ENCODE results near the gene GLMP. TPM values are rescaled to one million over a fixed set of nuclear protein-coding genes. Genes with fewer than 3 reads are reported as not detected.

Gene GLMP
- total and polyA plus RNA-seq, 2 of the 13 experiments (the other 11 are each of a cell fraction or from before 2014, with no cell fraction given), result 44.6 to 75.8 TPM

DNA sequence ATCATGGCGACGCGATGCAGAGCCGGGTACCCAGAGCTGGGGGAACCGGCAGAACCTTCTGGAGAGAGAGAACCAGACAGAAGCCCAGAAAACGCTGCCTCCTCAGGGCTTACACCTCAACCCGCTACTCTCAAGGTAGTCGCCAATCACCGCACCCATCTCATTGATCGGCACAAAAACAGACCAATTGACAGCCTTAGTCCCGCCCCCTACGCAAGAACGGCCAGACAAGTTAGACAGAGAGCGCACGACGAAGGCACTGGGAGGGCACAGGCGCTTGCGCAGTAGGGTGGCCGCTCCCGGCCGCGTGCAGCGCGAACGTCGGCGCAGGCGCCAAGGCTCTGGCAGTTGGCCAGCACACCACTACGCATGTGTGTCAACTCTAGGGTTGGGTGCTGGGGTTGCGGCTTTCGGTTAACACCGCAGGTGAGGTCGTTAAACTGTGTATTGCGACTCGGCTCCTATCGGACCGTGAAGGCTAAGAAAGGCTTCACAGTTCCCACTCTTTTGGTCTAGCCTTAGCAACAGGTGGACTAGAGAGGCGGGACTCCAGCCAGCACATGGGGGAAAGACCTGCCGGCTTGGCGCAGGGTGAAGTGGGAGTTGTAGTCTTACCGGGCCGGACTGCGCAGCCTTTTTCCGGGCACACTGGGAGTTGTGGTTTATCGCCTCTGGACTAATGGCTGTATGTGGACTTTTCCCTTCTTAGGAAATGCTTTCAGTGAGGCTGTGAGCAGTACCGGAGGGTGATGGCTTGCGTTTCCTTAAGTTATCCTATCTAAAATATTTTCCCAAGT is 42.9 kb upstream of the GLMP start, which contains the start of the genes CCT3 and TSACC (continued):
- TF ChIP-seq ZNF407 (CRISPR knock-in tag; IDR thresholded peaks at IDR 0.05; ENCODE audit: not compliant biosample characterization), result no peak
- TF ChIP-seq ZMAT3 (CRISPR knock-in tag; conservative IDR thresholded peaks at IDR 0.05), result peak; percentile 82; the same call in 1 of the 2 replicates
- TF ChIP-seq ZNF484 (CRISPR knock-in tag; IDR thresholded peaks at IDR 0.05; ENCODE audit: borderline replicate concordance, low read depth), result no peak
- TF ChIP-seq RARG (CRISPR knock-in tag; IDR thresholded peaks at IDR 0.05; ENCODE audit: low read depth), result no peak
- no peak for TF ChIP-seq RBM39 (IDR thresholded peaks at IDR 0.05; ENCODE audit: low read depth, low read length, poor library complexity, severe bottlenecking)
- TF ChIP-seq ZSCAN25 (CRISPR knock-in tag; IDR thresholded peaks at IDR 0.05), result no peak
- TF ChIP-seq, protein P1, sequence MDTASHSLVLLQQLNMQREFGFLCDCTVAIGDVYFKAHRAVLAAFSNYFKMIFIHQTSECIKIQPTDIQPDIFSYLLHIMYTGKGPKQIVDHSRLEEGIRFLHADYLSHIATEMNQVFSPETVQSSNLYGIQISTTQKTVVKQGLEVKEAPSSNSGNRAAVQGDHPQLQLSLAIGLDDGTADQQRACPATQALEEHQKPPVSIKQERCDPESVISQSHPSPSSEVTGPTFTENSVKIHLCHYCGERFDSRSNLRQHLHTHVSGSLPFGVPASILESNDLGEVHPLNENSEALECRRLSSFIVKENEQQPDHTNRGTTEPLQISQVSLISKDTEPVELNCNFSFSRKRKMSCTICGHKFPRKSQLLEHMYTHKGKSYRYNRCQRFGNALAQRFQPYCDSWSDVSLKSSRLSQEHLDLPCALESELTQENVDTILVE (CRISPR knock-in tag; IDR thresholded peaks at IDR 0.05), result peak; percentile 27; the same call in 1 of the 2 replicates
- TF ChIP-seq HHEX (CRISPR knock-in tag; IDR thresholded peaks at IDR 0.05), result no peak
- TF ChIP-seq ZNF746 (CRISPR knock-in tag; IDR thresholded peaks at IDR 0.05), result no peak
- no peak for TF ChIP-seq ZNF75D (CRISPR knock-in tag; IDR thresholded peaks at IDR 0.05; ENCODE audit: borderline replicate concordance)
- TF ChIP-seq ZNF766 (CRISPR knock-in tag; IDR thresholded peaks at IDR 0.05; ENCODE audit: borderline replicate concordance), result no peak
- no peak for TF ChIP-seq ZNF530 (CRISPR knock-in tag; IDR thresholded peaks at IDR 0.05; ENCODE audit: low read depth)
- TF ChIP-seq RBM22 (optimal IDR thresholded peaks at IDR 0.05; ENCODE audit: low read length), result peak; percentile 71
- TF ChIP-seq ZXDC (CRISPR knock-in tag; IDR thresholded peaks at IDR 0.05), result no peak
- TF ChIP-seq MYPOP (CRISPR knock-in tag; IDR thresholded peaks at IDR 0.05), result no peak
